COLO829 (cell line): ENCODE measurements around the gene GBP3.
"Not testable (repeated sequence)": the region's sequence is repeated elsewhere in the genome, so short reads cannot be mapped to it uniquely, and the experiment has no call there.

ENCODE experiments used
- DNase-seq: peaks from one replicate; pipeline ENCODE4 v3.0.0; 2012; ENCODE audit warnings: low spot score

Gene GBP3

GRCh38 chr1:88979054-88979748 is 43.5 kb downstream of the GBP3 start:
- no peak for DNase-seq

- no peak for DNase-seq
These were observed 46.4 kb downstream of the GBP3 start for GRCh38 chr1:88976235-88976634.

- DNase-seq: not testable (repeated sequence)
These were observed 48.0 kb downstream of the GBP3 start for GRCh38 chr1:88974616-88975172.

- peak; percentile 20 for DNase-seq
These were observed 49.0 kb downstream of the GBP3 start for GRCh38 chr1:88973520-88974137.

GRCh38 chr1:88961647-88962275 is 60.9 kb downstream of the GBP3 start:
- DNase-seq: no peak

GRCh38 chr1:88961081-88961480 is 61.6 kb downstream of the GBP3 start:
- DNase-seq: no peak
